ENCODE results near the gene PPP2R5C.

GRCh38 chr14:101761881-101762529 lies 496 bp downstream of the PPP2R5C start:
- TF ChIP-seq POLR2A (IDR thresholded peaks at IDR 0.05) (no peak), CTCF (IDR thresholded peaks at IDR 0.05) (no peak)
